Esophagus squamous epithelium (tissue), 5 donors: ENCODE measurements around the gene CLSTN1. TPM values are rescaled to one million over a fixed set of nuclear protein-coding genes. Genes with fewer than 3 reads are reported as not detected.
A peak's percentile ranks its signal among the peaks of the same experiment; 100 is the strongest.

Experiments used
- DNase-seq: peaks from one replicate; lab custom pipeline; 2025; lab: John Stamatoyannopoulos, UW
- H3K27ac ChIP-seq, 4 donors: fragments of 200-600 bp; sonication (generic); one replicate each; pipeline ENCODE4 v1.5.1; 2016 to 2019; ENCODE audit warnings: mild to moderate bottlenecking in 1 of 4
- H3K27me3 ChIP-seq, 4 donors: fragments of 200-600 bp; sonication (generic); 1 replicate in 3 of 4; 2 replicates in 1 of 4; pipeline versions ENCODE4 v1.5.1 to v1.6.0; 2017 to 2021; ENCODE audit warnings: antibody characterized with exemption in 1 of 4
- H3K36me3 ChIP-seq, 3 donors: fragments of 200-600 bp; sonication (generic); one replicate each; pipeline ENCODE4 v1.5.1; 2016 to 2019
- H3K4me1 ChIP-seq, 3 donors: fragments of 200-600 bp; sonication (generic); one replicate each; pipeline ENCODE4 v1.5.1; 2017 to 2019
- H3K4me3 ChIP-seq, 4 donors: fragments of 200-600 bp; sonication (generic); 1 replicate in 3 of 4; 2 replicates in 1 of 4; pipeline ENCODE4 v1.5.1; 2016 to 2019; ENCODE audit warnings: mild to moderate bottlenecking in 2 of 4, moderate library complexity in 1 of 4
- H3K9me3 ChIP-seq, 3 donors: fragments of 200-600 bp; sonication (generic); one replicate each; pipeline ENCODE4 v1.5.1; 2016 to 2019
- CTCF ChIP-seq, 6 experiments: fragments of 450-650 bp in 4 of 6; fragments of 200-600 bp in 2 of 6; sonication (generic) in 2 of 6; IDR thresholded peaks; one replicate each; pipeline ENCODE4 v1.5.1; 2016 to 2019; ENCODE audit warnings: antibody characterized with exemption in 6 of 6, mild to moderate bottlenecking in 4 of 6, moderate library complexity in 4 of 6
- POLR2A ChIP-seq, 4 donors: fragments of 450-650 bp; IDR thresholded peaks; one replicate each; pipeline ENCODE4 v1.6.1; 2017; ENCODE audit warnings: antibody characterized with exemption in 4 of 4, mild to moderate bottlenecking in 4 of 4, moderate library complexity in 3 of 4
- WGBS, 2 donors: methylation state at CpG; one replicate each; pipeline ENCODE4 v1.1.5; 2018; 5-methylcytosine and 5-hydroxymethylcytosine counted together
- intact Hi-C: fragments of 100-400 bp; cut with DNase I; formaldehyde crosslinking; loops from one replicate; pipeline ENCODE4 v1.15.0; 2022
- total RNA-seq, 4 donors: library from RNA; depleted of rRNA; stranded (reverse); fragments of >200 nt; gene quantifications; one replicate each; pipeline ENCODE4 v1.1.0, GENCODE V29; 2016
- donor health status: DM: yes; HTN: yes; CAD: no.

Gene CLSTN1
- total RNA-seq, 4 donors from 2014 or later, result 57.3 to 68.4 (median 65.3) TPM

GRCh38 chr1:9833632-9834031 is 9.9 kb upstream of the CLSTN1 start:
- H3K4me3 ChIP-seq, result no peak overlapping the region
- no peaks in the 10 kb centered on the region for H3K9me3 ChIP-seq
- intact Hi-C loops, result no loop called here
- peaks cover 19 to 61% (median 28%) of the 10 kb centered on the region in 3 donors for H3K4me1 ChIP-seq
- no peaks in the 10 kb centered on the region for H3K36me3 ChIP-seq
- DNase-seq, result no peak
- peaks cover 0 to 8% (median 0%) of the 10 kb centered on the region in 4 donors for H3K27me3 ChIP-seq
- no peak for TF ChIP-seq POLR2A (IDR thresholded peaks at IDR 0.05)
- TF ChIP-seq CTCF (IDR thresholded peaks at IDR 0.05), result no peak
- 76% methylated on average over 3 of the region's 3 CpGs for WGBS, 2 donors
- H3K27ac ChIP-seq, result no peak overlapping the region

- whole genome bisulfite sequencing, 2 donors, result 45 to 68% methylated on average over 20 to 21 of the region's 24 CpGs
- TF ChIP-seq CTCF (IDR thresholded peaks at IDR 0.05) (peak in 3 of 6 experiments; percentile 16 to 46 (median 16)), POLR2A (IDR thresholded peaks at IDR 0.05) (no peak)
- no peak overlapping the region for H3K4me3 ChIP-seq
- H3K36me3 ChIP-seq, result no peaks in the 10 kb centered on the region
- no peaks in the 10 kb centered on the region for H3K27me3 ChIP-seq
- peaks cover 14 to 55% (median 17%) of the 10 kb centered on the region in 3 donors for H3K4me1 ChIP-seq
- peak overlapping the region in 2 of 4 donors; percentile 1 to 17 for H3K27ac ChIP-seq
- intact Hi-C loops, result no loop called here
- no peaks in the 10 kb centered on the region for H3K9me3 ChIP-seq
- no peak for DNase-seq
Observed at GRCh38 chr1:9827558-9828185, 3.9 kb upstream of the CLSTN1 start.

GRCh38 chr1:9826616-9827015 is 2.9 kb upstream of the CLSTN1 start:
- H3K4me1 ChIP-seq, result peaks cover 25 to 66% (median 27%) of the 10 kb centered on the region in 3 donors
- no peaks in the 10 kb centered on the region for H3K27me3 ChIP-seq
- H3K27ac ChIP-seq, result peak overlapping the region in 2 of 4 donors; percentile 95 to 96
- H3K9me3 ChIP-seq, result no peaks in the 10 kb centered on the region
- intact Hi-C loops, result no loop called here
- WGBS, 2 donors, result 60% methylated on average over 1 to 3 of the region's 3 CpGs
- TF ChIP-seq CTCF (IDR thresholded peaks at IDR 0.05) (no peak), POLR2A (IDR thresholded peaks at IDR 0.05) (no peak)
- no peak for DNase-seq
- H3K4me3 ChIP-seq, result no peak overlapping the region
- no peaks in the 10 kb centered on the region for H3K36me3 ChIP-seq

- peak overlapping the region; percentile 89 to 96 (median 96) for H3K27ac ChIP-seq
- no peak for DNase-seq
- H3K4me3 ChIP-seq, result peak overlapping the region in 1 of 4 donors; percentile 9
- H3K36me3 ChIP-seq, result no peaks in the 10 kb centered on the region
- H3K9me3 ChIP-seq, result no peaks in the 10 kb centered on the region
- no peaks in the 10 kb centered on the region for H3K27me3 ChIP-seq
- no peak for TF ChIP-seq POLR2A (IDR thresholded peaks at IDR 0.05)
- no peak for TF ChIP-seq CTCF (IDR thresholded peaks at IDR 0.05)
- WGBS, 2 donors, result 68 to 76% methylated on average over 3 of the region's 3 CpGs
- intact Hi-C loops, result no loop called here
- peaks cover 30 to 66% (median 33%) of the 10 kb centered on the region in 3 donors for H3K4me1 ChIP-seq
Observed at GRCh38 chr1:9826087-9826486, 2.3 kb upstream of the CLSTN1 start.
